Measurements from ENCODE around the gene HSPA2.

DNA sequence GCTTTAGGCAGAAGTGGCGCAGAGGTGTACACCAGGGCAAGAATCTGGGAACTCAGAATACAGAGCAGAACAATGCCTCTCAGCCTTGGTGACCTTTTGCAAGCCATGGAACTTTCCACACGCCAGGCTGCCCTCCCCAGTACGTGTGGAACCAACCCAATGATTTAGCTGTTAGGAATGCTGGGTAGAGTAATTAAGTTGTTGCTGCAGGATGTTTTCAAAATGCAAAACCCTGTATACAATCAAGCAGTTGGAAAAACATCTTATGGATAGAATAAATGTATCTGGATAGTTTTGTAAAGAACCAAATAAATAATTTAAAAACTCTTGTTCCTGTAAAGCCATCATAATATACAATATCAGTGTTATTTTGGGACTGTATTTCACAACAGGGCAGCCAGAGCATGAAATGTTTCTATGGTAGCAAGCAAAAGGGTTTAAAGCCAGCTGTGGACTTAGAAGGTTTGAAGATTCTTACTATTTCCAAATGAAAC lies 28.6 kb downstream of the HSPA2 start:
- TF ChIP-seq CTCF (IDR thresholded peaks at IDR 0.05) (peak in 1 of 4 experiments; percentile 2), EP300 (IDR thresholded peaks at IDR 0.05) (no peak), POLR2A (IDR thresholded peaks at IDR 0.05) (no peak), POLR2AphosphoS5 (IDR thresholded peaks at IDR 0.05) (peak; percentile 91)

Data from gastroesophageal sphincter (tissue), 3 donors.